ENCODE measurements around the gene GRPEL1. TPM values are rescaled to one million over a fixed set of nuclear protein-coding genes. Genes with fewer than 3 reads are reported as not detected.

GRPEL1 gene
- total RNA-seq, 4 donors from 2014 or later, result 7.4 to 55.0 (median 21.4) TPM

DNA sequence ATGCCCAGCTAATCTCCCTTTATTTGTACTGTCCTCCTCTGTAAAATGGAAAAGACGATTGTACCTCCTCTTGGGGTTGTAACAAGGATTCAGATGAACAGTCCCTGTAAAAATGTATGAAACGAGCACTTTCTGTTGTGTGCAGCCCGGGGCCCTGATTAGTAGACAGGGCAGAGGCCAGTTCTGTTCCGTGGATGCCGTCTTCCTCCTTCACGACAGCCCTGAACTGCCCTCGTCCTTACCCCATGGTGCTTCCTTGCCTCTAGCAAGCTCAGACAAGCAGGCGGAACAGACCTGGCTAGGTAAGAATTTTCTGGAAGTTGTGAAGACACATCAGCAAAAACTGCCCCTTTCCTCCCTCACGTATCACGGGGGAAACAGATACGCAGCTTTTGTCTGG is 47.0 kb downstream of the GRPEL1 start:
- no peak for DNase-seq
- Histone ChIP-seq H3K4me3 (no peak overlapping the region), H3K27me3 (no peaks in the 10 kb centered on the region), H3K36me3 (no peaks in the 10 kb centered on the region), H3K4me1 (no peaks in the 10 kb centered on the region), H3K9me3 (no peaks in the 10 kb centered on the region), H3K27ac (no peak overlapping the region)
- TF ChIP-seq, protein P1, sequence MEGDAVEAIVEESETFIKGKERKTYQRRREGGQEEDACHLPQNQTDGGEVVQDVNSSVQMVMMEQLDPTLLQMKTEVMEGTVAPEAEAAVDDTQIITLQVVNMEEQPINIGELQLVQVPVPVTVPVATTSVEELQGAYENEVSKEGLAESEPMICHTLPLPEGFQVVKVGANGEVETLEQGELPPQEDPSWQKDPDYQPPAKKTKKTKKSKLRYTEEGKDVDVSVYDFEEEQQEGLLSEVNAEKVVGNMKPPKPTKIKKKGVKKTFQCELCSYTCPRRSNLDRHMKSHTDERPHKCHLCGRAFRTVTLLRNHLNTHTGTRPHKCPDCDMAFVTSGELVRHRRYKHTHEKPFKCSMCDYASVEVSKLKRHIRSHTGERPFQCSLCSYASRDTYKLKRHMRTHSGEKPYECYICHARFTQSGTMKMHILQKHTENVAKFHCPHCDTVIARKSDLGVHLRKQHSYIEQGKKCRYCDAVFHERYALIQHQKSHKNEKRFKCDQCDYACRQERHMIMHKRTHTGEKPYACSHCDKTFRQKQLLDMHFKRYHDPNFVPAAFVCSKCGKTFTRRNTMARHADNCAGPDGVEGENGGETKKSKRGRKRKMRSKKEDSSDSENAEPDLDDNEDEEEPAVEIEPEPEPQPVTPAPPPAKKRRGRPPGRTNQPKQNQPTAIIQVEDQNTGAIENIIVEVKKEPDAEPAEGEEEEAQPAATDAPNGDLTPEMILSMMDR (IDR thresholded peaks at IDR 0.05), result no peak
- TF ChIP-seq POLR2A (IDR thresholded peaks at IDR 0.05), result no peak
- intact Hi-C loops (cut with DNase I; ENCODE audit: low total_unique reads), result no loop called here

DNA sequence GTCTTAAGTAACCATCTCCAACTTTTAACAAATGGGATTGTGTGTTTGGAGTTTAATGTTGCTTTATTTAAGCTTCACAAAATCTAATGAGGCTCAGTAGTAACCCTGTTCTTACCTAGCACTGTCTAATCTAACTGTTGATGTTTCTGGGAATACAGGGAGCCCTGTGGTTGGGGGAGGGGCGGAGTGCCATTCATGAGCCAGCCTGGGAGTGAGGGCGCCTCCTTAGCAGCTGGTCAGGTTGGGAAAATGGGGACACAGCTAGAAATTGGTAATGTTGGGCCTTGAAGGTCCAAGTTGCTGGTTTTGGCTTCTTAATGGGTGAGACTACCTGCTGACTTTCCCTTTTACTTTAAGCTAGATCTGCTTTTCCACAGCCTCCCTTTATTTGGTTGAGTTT is 47.6 kb downstream of the GRPEL1 start:
- DNase-seq, result no peak
- Histone ChIP-seq H3K9me3 (no peaks in the 10 kb centered on the region), H3K36me3 (no peaks in the 10 kb centered on the region), H3K4me1 (no peaks in the 10 kb centered on the region), H3K27me3 (no peaks in the 10 kb centered on the region), H3K4me3 (no peak overlapping the region), H3K27ac (no peak overlapping the region)
- intact Hi-C loops (cut with DNase I; ENCODE audit: low total_unique reads), result no loop called here
- TF ChIP-seq POLR2A (IDR thresholded peaks at IDR 0.05), result no peak
- TF ChIP-seq, protein P1 (IDR thresholded peaks at IDR 0.05), result no peak

DNA sequence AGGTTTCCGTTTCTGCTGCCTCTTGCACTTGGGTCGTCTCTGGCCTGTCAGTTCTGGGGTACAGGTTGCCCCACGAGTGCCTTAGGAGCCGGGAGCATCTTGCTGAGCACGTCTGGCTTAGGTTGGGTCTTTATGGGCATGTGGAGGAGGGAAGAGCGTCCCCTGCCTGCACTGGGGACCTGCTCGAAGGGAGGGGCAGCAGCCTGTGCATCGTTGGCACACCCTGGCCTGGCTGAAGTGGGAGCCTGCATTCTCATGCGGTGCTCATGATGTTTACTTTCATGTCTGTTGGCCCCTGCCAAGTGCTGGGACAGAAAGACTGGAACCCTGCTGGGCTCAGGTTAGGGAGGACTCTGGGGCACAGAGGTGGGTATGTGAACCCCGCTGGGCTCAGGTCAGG is 48.5 kb downstream of the GRPEL1 start:
- H3K36me3 ChIP-seq, result no peaks in the 10 kb centered on the region
- H3K4me3 ChIP-seq, result no peak overlapping the region

DNA sequence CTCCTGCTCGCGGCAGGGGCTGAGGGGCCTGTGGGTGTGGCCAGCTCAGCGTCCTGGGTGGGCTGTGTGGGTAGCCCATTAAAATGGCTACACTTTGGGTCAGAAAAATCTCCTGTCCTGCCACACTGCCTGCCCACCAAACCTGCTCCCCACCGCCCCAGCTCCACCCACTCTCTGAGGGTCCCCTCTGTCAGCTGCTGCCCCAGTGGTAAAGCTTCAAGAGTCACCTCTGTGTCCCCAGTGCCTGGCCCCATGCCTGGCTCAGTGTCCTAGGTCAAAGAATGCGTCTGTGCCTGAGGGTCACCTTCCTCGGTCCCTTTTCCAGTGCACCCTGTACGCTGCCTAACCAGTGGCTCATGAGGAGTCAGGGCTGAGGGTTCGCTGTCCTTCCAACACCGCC is 49.6 kb downstream of the GRPEL1 start:
- no peaks in the 10 kb centered on the region for H3K4me1 ChIP-seq
- TF ChIP-seq, protein P1 (IDR thresholded peaks at IDR 0.05), result no peak
- TF ChIP-seq POLR2A (IDR thresholded peaks at IDR 0.05), result no peak
- H3K27ac ChIP-seq, result no peak overlapping the region
- no peaks in the 10 kb centered on the region for H3K36me3 ChIP-seq
- DNase-seq, result no peak
- H3K27me3 ChIP-seq, result no peaks in the 10 kb centered on the region
- no peaks in the 10 kb centered on the region for H3K9me3 ChIP-seq
- intact Hi-C loops (cut with DNase I; ENCODE audit: low total_unique reads), result no loop called here
- H3K4me3 ChIP-seq, result no peak overlapping the region

More for the DNA sequence above, 48.5 kb downstream of the GRPEL1 start:
- no peak for DNase-seq
- no peaks in the 10 kb centered on the region for H3K27me3 ChIP-seq
- no peak for TF ChIP-seq POLR2A (IDR thresholded peaks at IDR 0.05)
- TF ChIP-seq, protein P1 (IDR thresholded peaks at IDR 0.05), result no peak
- no peaks in the 10 kb centered on the region for H3K9me3 ChIP-seq
- intact Hi-C loops (cut with DNase I; ENCODE audit: low total_unique reads), result no loop called here
- no peaks in the 10 kb centered on the region for H3K4me1 ChIP-seq
- no peak overlapping the region for H3K27ac ChIP-seq

DNA sequence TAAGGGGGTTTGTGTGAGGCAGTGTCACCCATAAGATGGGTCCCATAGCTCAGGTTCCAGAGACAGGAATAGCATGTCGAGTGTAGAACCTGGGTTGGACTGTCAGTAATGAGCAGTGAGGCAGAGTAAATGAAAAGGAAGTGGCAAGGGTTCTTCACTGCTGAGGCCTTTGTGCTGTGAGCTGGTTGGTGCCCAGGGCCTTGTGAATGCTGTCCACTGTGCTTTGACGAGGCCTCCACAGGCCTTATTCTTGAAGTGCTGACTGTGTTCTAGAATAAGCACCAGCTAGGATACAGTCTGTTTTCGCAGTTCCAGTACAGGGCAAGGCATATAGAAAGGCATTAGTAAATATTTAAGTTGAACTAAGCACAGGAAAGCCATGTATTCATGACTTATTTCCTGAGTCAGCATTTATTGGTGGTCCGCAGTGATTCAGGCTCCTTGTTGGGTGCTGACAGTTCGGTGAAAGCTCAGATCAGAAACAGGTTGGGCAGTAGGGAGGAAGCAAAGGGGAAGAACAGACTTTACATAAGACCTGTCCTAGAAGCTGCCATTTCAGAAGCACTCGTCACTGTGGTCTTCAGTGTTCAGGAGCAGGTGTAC is 50.3 kb downstream of the GRPEL1 start:
- Histone ChIP-seq H3K27ac (no peak overlapping the region), H3K36me3 (no peaks in the 10 kb centered on the region), H3K27me3 (no peaks in the 10 kb centered on the region), H3K4me3 (no peak overlapping the region), H3K9me3 (no peaks in the 10 kb centered on the region), H3K4me1 (no peaks in the 10 kb centered on the region)
- intact Hi-C loops (cut with DNase I; ENCODE audit: low total_unique reads), result no loop called here
- DNase-seq, result no peak
- TF ChIP-seq, protein P1 (IDR thresholded peaks at IDR 0.05), result no peak
- TF ChIP-seq POLR2A (IDR thresholded peaks at IDR 0.05), result no peak
